GM19468 (cell line): ENCODE measurements around the gene VTI1A.
"Not testable (repeated sequence)": the region's sequence is repeated elsewhere in the genome, so short reads cannot be mapped to it uniquely, and the experiment has no call there.

Source experiments
- ATAC-seq: cut with Tn5 transposase; IDR thresholded peaks from one replicate; pipeline ENCODE4 v1.9.1; 2021; ENCODE audit warnings: mild to moderate bottlenecking, moderate library complexity, moderate number of reproducible peaks; ENCODE audit not compliant: unreplicated experiment; ENCODE audit errors: extremely low read depth

Gene VTI1A

DNA sequence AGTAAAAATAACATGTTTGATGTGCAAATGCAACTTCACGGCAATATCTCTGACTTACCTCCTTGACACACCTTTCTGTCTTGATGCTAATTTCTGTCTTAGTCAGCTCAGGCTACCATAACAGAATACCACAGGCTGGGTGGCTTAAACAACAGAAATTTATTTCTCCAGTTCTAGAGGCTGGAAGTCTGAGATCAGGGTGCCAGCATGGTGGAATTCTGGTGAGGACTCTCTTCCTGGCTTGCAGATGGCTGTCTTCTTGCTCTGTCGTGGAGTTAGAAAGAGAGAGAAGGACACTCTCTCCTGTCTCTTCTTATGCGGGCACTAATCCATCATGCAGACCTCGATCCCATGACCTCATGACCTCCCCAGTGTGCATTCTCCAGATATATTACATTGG, 134.9 kb downstream of the VTI1A start:
- no peak for ATAC-seq

DNA sequence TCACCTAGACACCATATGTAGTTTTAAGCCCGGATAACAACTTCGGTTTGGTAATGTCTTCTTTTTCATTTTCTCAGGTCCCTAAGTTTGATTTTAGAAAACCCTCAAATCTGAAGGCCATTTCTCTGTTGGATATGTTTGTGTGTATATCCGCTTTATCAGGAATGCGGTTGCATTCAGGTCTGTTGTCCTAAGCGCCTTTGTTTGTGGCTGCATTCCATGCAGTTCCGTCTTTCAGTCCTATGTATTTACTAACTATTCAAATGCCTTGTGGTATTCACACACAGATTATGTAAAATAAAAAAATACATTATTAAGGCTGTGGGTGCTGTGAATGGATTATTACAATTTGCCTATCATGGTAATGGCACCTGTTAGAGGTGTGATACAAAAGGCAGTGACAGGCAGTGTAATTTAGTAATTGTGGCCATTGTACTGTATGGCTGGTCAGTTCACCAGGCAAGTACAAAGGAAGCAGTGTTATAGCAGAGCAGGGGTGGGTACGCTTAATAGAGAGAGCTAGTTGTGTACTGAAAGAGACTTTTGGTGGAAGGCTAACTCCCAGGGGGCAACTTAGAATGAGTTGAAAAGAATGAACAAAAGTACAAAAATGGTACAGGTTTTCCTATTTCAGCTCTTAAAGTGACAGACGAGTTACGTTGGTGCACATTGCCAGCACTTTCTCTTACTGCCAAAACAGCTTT, 136.4 kb downstream of the VTI1A start:
- ATAC-seq = no peak

- no peak for ATAC-seq
Observed at GRCh38 chr10:112584276-112584675, 137.3 kb downstream of the VTI1A start.

GRCh38 chr10:112585126-112585525, 138.1 kb downstream of the VTI1A start:
- ATAC-seq = no peak

DNA sequence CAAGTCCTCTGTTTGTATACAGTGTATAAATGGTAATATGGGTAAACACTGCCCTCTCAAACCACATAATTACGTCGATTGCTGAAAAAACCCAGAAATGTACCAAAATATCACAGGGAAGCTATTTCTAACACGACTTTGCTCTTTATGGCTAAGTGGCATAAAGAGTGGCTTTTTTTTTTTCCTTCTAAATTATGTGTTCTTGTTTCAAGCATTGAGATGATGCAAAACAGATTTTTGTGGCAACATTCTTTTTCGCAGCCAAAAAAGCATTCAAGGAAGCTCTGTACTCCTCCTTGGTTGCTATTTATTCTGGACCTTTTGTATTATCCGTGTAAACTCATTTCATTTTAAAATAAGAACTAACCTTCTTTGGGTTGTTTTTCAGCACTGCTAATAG, 138.9 kb downstream of the VTI1A start:
- no peak for ATAC-seq

GRCh38 chr10:112587729-112588128, 140.7 kb downstream of the VTI1A start:
- ATAC-seq = no peak

GRCh38 chr10:112588225-112588990, 141.4 kb downstream of the VTI1A start:
- no peak for ATAC-seq

- no peak for ATAC-seq
Observed at GRCh38 chr10:112589081-112589480, 142.1 kb downstream of the VTI1A start.

- ATAC-seq = not testable (repeated sequence)
Observed at GRCh38 chr10:112590786-112591185, 143.8 kb downstream of the VTI1A start.

DNA sequence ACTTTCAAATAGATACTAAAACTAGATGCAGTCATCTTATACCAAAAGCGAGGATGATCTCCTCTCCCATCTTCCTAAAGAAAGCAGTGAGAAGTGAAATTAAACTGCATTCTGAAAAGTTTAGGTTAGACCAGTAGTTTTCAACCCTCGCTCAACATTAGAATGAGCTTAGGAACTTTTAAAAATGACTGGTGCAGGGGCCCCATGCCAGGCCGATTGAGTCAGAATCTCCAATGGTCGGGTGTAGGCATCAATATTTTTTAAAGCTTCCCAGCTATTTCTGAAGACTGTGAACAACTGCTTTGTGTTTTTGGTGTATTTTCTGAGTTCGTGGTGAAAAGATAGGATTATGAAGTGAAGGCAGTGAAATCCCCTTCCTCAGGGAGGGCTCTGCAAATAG, 146.0 kb downstream of the VTI1A start:
- no peak for ATAC-seq

GRCh38 chr10:112601214-112602090, 154.4 kb downstream of the VTI1A start:
- ATAC-seq = no peak

- ATAC-seq = no peak
Observed at GRCh38 chr10:112603062-112603461, 156.0 kb downstream of the VTI1A start.

DNA sequence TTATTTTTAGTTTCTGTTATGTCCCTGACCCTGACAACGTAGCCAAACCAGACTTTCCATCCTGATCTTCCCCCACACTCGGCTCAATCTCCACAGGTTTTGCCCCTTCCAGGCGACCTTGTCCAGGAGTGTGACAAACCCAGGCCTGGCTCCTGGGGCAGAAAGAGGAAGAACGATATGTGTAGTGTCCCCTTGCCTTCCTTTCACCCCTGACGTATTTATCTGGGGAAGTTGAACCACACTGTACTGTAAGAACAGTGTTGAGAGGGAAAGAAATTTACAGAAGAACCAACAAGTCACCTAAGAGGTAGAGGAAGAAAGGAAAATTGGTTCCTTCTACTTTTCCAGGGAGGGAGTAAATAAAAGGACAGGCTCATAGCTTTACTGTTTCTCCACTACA, 158.0 kb downstream of the VTI1A start:
- no peak for ATAC-seq

GRCh38 chr10:112607506-112607905, 160.5 kb downstream of the VTI1A start:
- ATAC-seq = no peak

DNA sequence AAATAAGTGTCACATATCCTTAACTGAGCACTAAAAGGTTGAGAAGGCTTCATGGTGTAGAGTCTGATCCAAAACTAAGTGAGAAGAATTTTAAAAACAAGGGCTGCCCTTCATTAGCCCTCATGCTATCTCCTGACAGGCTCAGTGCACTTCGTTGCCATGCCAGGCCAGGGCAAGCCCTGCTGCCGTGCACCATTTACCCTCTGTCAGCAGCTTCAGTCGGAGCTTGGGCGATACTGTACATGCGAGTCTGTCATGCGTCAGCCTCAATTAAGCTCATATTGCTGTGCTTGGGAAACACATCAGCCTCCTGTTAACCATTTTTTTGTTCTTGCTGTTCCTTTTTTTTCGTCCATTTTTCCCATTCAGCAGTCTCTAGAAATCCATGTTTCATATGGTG, 166.6 kb downstream of the VTI1A start:
- ATAC-seq = no peak

GRCh38 chr10:112614072-112614471, 167.1 kb downstream of the VTI1A start:
- no peak for ATAC-seq

DNA sequence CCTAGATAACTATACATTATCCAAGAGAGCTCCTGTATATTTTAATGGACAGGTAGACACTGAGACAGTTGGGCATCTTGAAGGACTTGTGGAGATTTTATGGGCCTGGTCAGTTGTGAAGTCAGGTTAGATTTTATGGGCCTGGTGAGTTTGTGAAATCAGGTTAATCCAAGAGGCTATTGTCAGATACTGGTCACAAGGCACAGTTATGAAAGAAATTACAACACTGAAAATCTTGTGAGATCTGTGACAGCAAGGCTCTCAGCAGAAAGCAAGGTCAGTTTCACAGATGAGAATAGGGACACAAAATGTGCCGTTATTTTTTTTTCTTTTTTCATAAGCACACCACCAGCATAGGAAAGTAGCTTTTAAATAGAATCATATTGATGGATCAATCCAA, 167.6 kb downstream of the VTI1A start:
- ATAC-seq = no peak

DNA sequence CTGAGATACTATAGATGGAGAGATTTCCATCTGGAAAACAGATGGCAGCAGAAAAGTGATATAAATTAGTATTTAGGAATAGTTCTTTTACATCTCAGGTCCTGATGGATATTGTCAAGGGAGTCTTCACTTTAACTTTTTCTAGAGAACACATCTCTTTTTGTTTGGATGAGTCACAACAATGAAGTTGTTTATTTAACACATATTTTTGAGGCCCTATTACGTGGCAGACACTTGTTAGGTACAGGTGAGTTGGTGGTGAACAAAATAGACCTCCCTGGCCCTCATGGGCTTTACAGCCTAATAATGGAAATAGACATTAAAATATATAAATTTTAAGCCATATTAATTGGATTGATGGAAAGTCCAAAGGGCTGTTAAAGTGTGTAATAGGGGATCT, 168.3 kb downstream of the VTI1A start:
- ATAC-seq = no peak

DNA sequence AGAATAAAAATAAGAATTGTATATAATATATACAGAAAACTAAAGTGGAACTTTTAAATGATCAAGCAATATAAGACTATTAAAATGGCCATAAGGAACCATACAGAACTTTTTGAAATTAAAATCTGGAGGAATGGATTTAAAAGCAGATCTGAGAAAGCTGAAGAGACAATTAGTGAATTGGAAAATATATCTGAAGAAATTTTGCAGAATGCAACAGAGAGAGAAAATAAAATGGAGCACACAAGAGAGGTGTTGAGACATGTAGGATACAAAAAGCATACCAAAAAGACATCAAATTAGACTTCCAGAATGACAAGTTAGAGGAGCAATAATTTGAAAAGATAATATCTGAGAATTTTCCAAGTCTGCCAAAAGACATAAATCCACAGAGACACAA, 169.6 kb downstream of the VTI1A start:
- ATAC-seq = no peak

GRCh38 chr10:112618814-112619213, 171.8 kb downstream of the VTI1A start:
- no peak for ATAC-seq

DNA sequence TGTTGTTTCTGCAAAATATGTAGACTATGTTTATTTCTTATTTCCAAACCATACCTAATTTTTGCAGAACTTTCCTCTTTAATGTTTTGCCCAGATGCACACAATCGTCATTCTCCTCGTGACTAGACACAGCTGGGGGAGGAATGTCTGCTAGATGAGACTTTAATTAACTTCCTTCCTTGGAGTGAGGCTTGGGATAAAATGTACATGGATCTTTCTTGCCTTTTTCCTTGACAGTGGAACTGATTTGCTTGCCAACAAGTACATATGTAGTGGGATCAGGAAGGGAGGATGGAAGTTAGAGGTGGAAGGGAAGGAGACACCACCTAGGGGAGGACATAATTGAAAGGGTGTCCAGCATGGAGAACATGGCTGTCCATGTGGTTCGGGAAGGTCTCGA, 172.5 kb downstream of the VTI1A start:
- no peak for ATAC-seq
